Neural progenitor cell (in vitro differentiated cells): ENCODE results near the gene GDNF. TPM values are rescaled to one million over a fixed set of nuclear protein-coding genes. Genes with fewer than 3 reads are reported as not detected.

Source experiments
- DNase-seq: peaks from one replicate; pipeline ENCODE4 v3.0.0-alpha.2; 2016; ENCODE audit warnings: low spot score
- H2AFZ ChIP-seq: fragments of 200-600 bp; sonication (generic); replicated peaks from 2 replicates; pipeline ENCODE4 v1.6.1; 2016; ENCODE audit warnings: antibody characterized with exemption
- H3F3A ChIP-seq: fragments of 200-600 bp; sonication (generic); 2 replicates; pipeline ENCODE4 v1.6.1; 2016; ENCODE audit warnings: antibody characterized with exemption, low read depth
- H3K27ac ChIP-seq: fragments of 200-600 bp; sonication (generic); 2 replicates; pipeline ENCODE4 v1.5.1; 2016; ENCODE audit warnings: mild to moderate bottlenecking
- H3K27me3 ChIP-seq: fragments of 200-600 bp; sonication (generic); 2 replicates; pipeline ENCODE4 v1.6.1; 2016; ENCODE audit warnings: mild to moderate bottlenecking, moderate library complexity
- H3K36me3 ChIP-seq: fragments of 200-600 bp; sonication (generic); 2 replicates; pipeline ENCODE4 v1.5.1; 2016
- H3K4me1 ChIP-seq: fragments of 200-600 bp; sonication (generic); 2 replicates; pipeline ENCODE4 v1.6.1; 2016; ENCODE audit warnings: mixed run types
- H3K4me2 ChIP-seq: fragments of 200-600 bp; sonication (generic); 2 replicates; pipeline ENCODE4 v1.6.1; 2016
- H3K4me3 ChIP-seq: fragments of 200-600 bp; sonication (generic); 2 replicates; pipeline ENCODE4 v1.5.1; 2016
- H3K79me2 ChIP-seq: fragments of 200-600 bp; sonication (generic); 2 replicates; pipeline ENCODE4 v1.6.1; 2016; ENCODE audit warnings: low read depth
- H3K9ac ChIP-seq: fragments of 200-600 bp; sonication (generic); 2 replicates; pipeline ENCODE4 v1.6.1; 2016
- H3K9me3 ChIP-seq: fragments of 200-600 bp; sonication (generic); 2 replicates; pipeline ENCODE4 v1.5.1; 2016; ENCODE audit warnings: low read depth
- H4K20me1 ChIP-seq: fragments of 200-600 bp; sonication (generic); 2 replicates; pipeline ENCODE4 v1.6.1; 2016; ENCODE audit warnings: low read depth
- H3K27ac Mint-ChIP-seq: 3 replicates; pipeline ENCODE4 v1.8.0; 2021; ENCODE audit warnings: mixed read lengths
- H3K27me3 Mint-ChIP-seq: 2 replicates; pipeline ENCODE4 v1.8.0; 2022; ENCODE audit warnings: low read depth, mild to moderate bottlenecking, inconsistent platforms, moderate library complexity, mixed read lengths; ENCODE audit not compliant: insufficient read depth
- H3K36me3 Mint-ChIP-seq: 3 replicates; pipeline ENCODE4 v1.8.0; 2021; ENCODE audit warnings: mixed read lengths
- H3K4me1 Mint-ChIP-seq: 3 replicates; pipeline ENCODE4 v1.8.0; 2021; ENCODE audit warnings: mixed read lengths
- H3K4me3 Mint-ChIP-seq: 3 replicates; pipeline ENCODE4 v1.8.0; 2021; ENCODE audit warnings: mild to moderate bottlenecking, moderate library complexity, mixed read lengths
- H3K9me3 Mint-ChIP-seq: 3 replicates; pipeline ENCODE4 v1.8.0; 2020; ENCODE audit warnings: mixed read lengths
- CTCF ChIP-seq: fragments of 200-600 bp; sonication (generic); IDR thresholded peaks from 2 replicates; pipeline ENCODE4 v1.5.1; 2017; ENCODE audit warnings: antibody characterized with exemption, mild to moderate bottlenecking
- EZH2 ChIP-seq: fragments of 200-600 bp; sonication (generic); IDR thresholded peaks from 2 replicates; pipeline ENCODE4 v1.6.1; 2017; ENCODE audit warnings: antibody characterized with exemption, mild to moderate bottlenecking, moderate library complexity
- EZH2phosphoT487 ChIP-seq: fragments of 200-600 bp; sonication (generic); IDR thresholded peaks from 2 replicates; pipeline ENCODE4 v1.6.1; 2017; ENCODE audit warnings: antibody characterized with exemption
- total RNA-seq: library from RNA; depleted of rRNA; stranded (reverse); fragments of >200 nt; gene quantifications from 2 replicates; pipeline ENCODE4 v1.2.3, GENCODE V29; 2015; ENCODE audit warnings: low replicate concordance

Gene GDNF
- total RNA-seq, 1 donor from 2014 or later: not detected

GRCh38 chr5:37823433-37824152, 16.2 kb downstream of the GDNF start:
- no peak overlapping the region for H3K9ac ChIP-seq
- no peak overlapping the region for H2AFZ ChIP-seq

GRCh38 chr5:37816883-37817282, 23.0 kb downstream of the GDNF start:
- no peak overlapping the region for H3K4me3 Mint-ChIP-seq
- H3K9me3 Mint-ChIP-seq: no peaks in the 10 kb centered on the region
- TF ChIP-seq EZH2 (no peak), EZH2phosphoT487 (no peak), CTCF (no peak)
- Histone ChIP-seq H2AFZ (no peak overlapping the region), H3K36me3 (no peaks in the 10 kb centered on the region), H3K27me3 (no peaks in the 10 kb centered on the region), H3K4me1 (peaks cover 16% of the 10 kb centered on the region), H3K4me2 (no peak overlapping the region), H3K4me3 (no peak overlapping the region), H4K20me1 (no peaks in the 10 kb centered on the region), H3K79me2 (no peaks in the 10 kb centered on the region), H3K27ac (no peak overlapping the region), H3F3A (no peaks in the 10 kb centered on the region), H3K9me3 (no peaks in the 10 kb centered on the region), H3K9ac (no peak overlapping the region)
- no peaks in the 10 kb centered on the region for H3K36me3 Mint-ChIP-seq
- H3K27ac Mint-ChIP-seq: no peak overlapping the region
- peak; percentile 51 for DNase-seq
- peaks cover 17% of the 10 kb centered on the region for H3K4me1 Mint-ChIP-seq
- H3K27me3 Mint-ChIP-seq: peaks cover 6% of the 10 kb centered on the region

More at GRCh38 chr5:37823433-37824152, 16.2 kb downstream of the GDNF start:
- H3K79me2 ChIP-seq: no peaks in the 10 kb centered on the region
- Mint-ChIP-seq H3K9me3 (no peaks in the 10 kb centered on the region), H3K27ac (no peak overlapping the region), H3K36me3 (no peaks in the 10 kb centered on the region), H3K27me3 (peaks cover 11% of the 10 kb centered on the region), H3K4me1 (peaks cover 15% of the 10 kb centered on the region), H3K4me3 (no peak overlapping the region)
- no peaks in the 10 kb centered on the region for H3K36me3 ChIP-seq
- no peaks in the 10 kb centered on the region for H3K27me3 ChIP-seq
- peaks cover 23% of the 10 kb centered on the region for H3F3A ChIP-seq
- no peak overlapping the region for H3K4me2 ChIP-seq
- H3K4me3 ChIP-seq: no peak overlapping the region
- H4K20me1 ChIP-seq: no peaks in the 10 kb centered on the region
- H3K27ac ChIP-seq: no peak overlapping the region
- peaks cover 23% of the 10 kb centered on the region for H3K4me1 ChIP-seq
- no peak for DNase-seq
- no peaks in the 10 kb centered on the region for H3K9me3 ChIP-seq
- TF ChIP-seq EZH2 (no peak), CTCF (no peak), EZH2phosphoT487 (no peak)

- TF ChIP-seq EZH2 (no peak), EZH2phosphoT487 (no peak), CTCF (no peak)
- Histone ChIP-seq H3K36me3 (no peaks in the 10 kb centered on the region), H3K4me1 (peaks cover 16% of the 10 kb centered on the region), H3K27me3 (no peaks in the 10 kb centered on the region), H2AFZ (no peak overlapping the region), H3K27ac (no peak overlapping the region), H4K20me1 (no peaks in the 10 kb centered on the region), H3K4me3 (no peak overlapping the region), H3F3A (no peaks in the 10 kb centered on the region), H3K9ac (no peak overlapping the region), H3K79me2 (no peaks in the 10 kb centered on the region), H3K4me2 (no peak overlapping the region), H3K9me3 (no peaks in the 10 kb centered on the region)
- DNase-seq: no peak
- Mint-ChIP-seq H3K27me3 (peaks cover 5% of the 10 kb centered on the region), H3K9me3 (no peaks in the 10 kb centered on the region), H3K4me1 (peaks cover 17% of the 10 kb centered on the region), H3K27ac (no peak overlapping the region), H3K36me3 (no peaks in the 10 kb centered on the region), H3K4me3 (no peak overlapping the region)
Measured at GRCh38 chr5:37816331-37816730, 23.5 kb downstream of the GDNF start.
